Right lobe of liver (tissue), 6 donors: ENCODE measurements around the gene SLC22A4. TPM values are rescaled to one million over a fixed set of nuclear protein-coding genes. Genes with fewer than 3 reads are reported as not detected.

Source experiments
- ATAC-seq, 4 donors: fragments of 200-7000 bp; cut with Tn5 transposase; one replicate each; pipeline ENCODE4 v1.9.1; 2020; ENCODE audit warnings: mild to moderate bottlenecking in 4 of 4, moderate library complexity in 4 of 4
- DNase-seq, 3 donors: peaks; one replicate each; pipeline ENCODE4 v3.0.0-alpha.2; 2020
- H3K27ac ChIP-seq, 3 donors: fragments of 200-600 bp; one replicate each; pipeline ENCODE4 v1.8.0; 2022
- H3K27me3 ChIP-seq, 2 donors: fragments of 200-600 bp; one replicate each; pipeline ENCODE4 v1.8.0; 2022
- H3K36me3 ChIP-seq, 4 donors: fragments of 200-600 bp; sonication (generic) in 1 of 4; one replicate each; pipeline versions ENCODE4 v1.5.1 to v1.8.0; 2017 to 2022; ENCODE audit warnings: control low read depth in 1 of 4
- H3K4me1 ChIP-seq, 4 donors: fragments of 200-600 bp; sonication (generic) in 1 of 4; one replicate each; pipeline versions ENCODE4 v1.5.1 to v1.8.0; 2017 to 2022; ENCODE audit warnings: control low read depth in 1 of 4
- H3K4me3 ChIP-seq, 3 donors: fragments of 200-600 bp; one replicate each; pipeline ENCODE4 v1.8.0; 2022
- H3K9me3 ChIP-seq, 4 donors: fragments of 200-600 bp; sonication (generic) in 1 of 4; one replicate each; pipeline versions ENCODE4 v1.5.1 to v1.8.0; 2017 to 2022; ENCODE audit warnings: control low read depth in 1 of 4
- POLR2A ChIP-seq: fragments of 450-650 bp; IDR thresholded peaks from one replicate; pipeline ENCODE4 v1.6.1; 2017; ENCODE audit warnings: antibody characterized with exemption, mild to moderate bottlenecking
- WGBS: methylation state at CpG from one replicate; pipeline ENCODE4 v1.1.6; 2018; ENCODE audit warnings: low coverage, low lambda C conversion rate; ENCODE audit not compliant: insufficient coverage; ENCODE audit errors: missing lambda C conversion rate; 5-methylcytosine and 5-hydroxymethylcytosine counted together
- intact Hi-C, 2 donors: fragments of 100-400 bp; cut with DNase I; formaldehyde crosslinking; loops; one replicate each; pipeline versions ENCODE4 v1.11.2 to v1.14.1; 2022
- total RNA-seq, 6 experiments: library from RNA; depleted of rRNA in 2 of 6; stranded (reverse); fragments of >200 nt in 2 of 6; fragmentation: NEBNext Ultra II Directional in 3 of 6; extraction: Animal tissue kit (Norgen Biotek cat#: 25700) in 3 of 6; gene quantifications; one replicate each; pipeline versions ENCODE4 v1.1.0 to v1.2.4, GENCODE V29; 2016 to 2023
- TF ChIP-seq, protein P1 (sequence below), 4 donors: fragments of 200-600 bp in 3 of 4; fragments of 450-650 bp in 1 of 4; IDR thresholded peaks; one replicate each; pipeline versions ENCODE4 v1.5.1 to v1.8.0; 2016 to 2022; ENCODE audit warnings: antibody characterized with exemption in 4 of 4, mild to moderate bottlenecking in 2 of 4
- donor health status: DM: no; HTN: yes; CAD: no.
- donor health status: DM: no; HTN: no; CAD: no.
- donor health status: DM: no; HTN: no; CAD: no.
- donor health status: DM: no; HTN: yes; CAD: no.
- donor health status: DM: no; HTN: yes; CAD: no.

Gene SLC22A4
- total RNA-seq, 6 experiments from 2014 or later: 0.31 to 0.59 (median 0.36) TPM

DNA sequence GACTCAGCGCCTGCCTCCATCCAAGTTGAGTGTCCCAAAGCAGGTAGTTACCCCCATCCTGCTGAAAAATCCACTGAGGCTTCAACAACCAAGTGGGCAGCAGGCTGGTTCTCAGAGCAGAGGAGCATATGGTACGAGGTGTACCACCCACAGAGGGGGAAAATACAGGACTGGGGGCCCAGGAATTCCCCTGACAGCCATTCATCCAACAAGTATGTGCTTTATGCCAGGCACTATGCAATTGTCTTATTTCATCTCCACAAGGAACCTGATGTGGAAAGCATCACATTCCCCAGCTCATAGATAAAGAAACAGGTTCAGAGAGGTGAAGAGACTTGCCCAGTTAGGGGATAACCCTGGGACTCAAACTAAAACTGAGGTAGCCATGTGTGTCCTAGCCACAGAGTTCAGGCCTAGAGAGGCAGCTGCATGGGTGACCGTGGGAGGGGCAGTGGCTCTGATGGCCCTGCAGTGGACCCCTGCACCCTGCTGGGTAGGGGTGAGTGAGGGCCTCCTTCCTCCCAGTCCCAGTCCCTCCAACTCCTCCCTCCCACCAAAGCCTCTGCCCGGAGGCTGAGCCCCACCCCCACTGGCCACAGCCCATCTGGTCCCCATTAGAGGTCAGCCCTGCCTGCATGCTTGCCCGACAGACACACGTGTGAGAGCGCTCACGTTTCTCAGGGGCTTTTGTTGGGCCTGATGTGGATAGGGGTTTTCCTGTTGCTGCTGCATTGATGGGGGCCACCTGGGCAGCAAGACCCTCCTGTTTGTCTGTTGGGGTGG is 25.2 kb upstream of the SLC22A4 start:
- Histone ChIP-seq H3K27me3 (no peaks in the 10 kb centered on the region), H3K36me3 (no peaks in the 10 kb centered on the region), H3K27ac (no peak overlapping the region), H3K4me3 (no peak overlapping the region), H3K9me3 (no peaks in the 10 kb centered on the region), H3K4me1 (no peaks in the 10 kb centered on the region)
- TF ChIP-seq POLR2A: no peak
- TF ChIP-seq, protein P1, sequence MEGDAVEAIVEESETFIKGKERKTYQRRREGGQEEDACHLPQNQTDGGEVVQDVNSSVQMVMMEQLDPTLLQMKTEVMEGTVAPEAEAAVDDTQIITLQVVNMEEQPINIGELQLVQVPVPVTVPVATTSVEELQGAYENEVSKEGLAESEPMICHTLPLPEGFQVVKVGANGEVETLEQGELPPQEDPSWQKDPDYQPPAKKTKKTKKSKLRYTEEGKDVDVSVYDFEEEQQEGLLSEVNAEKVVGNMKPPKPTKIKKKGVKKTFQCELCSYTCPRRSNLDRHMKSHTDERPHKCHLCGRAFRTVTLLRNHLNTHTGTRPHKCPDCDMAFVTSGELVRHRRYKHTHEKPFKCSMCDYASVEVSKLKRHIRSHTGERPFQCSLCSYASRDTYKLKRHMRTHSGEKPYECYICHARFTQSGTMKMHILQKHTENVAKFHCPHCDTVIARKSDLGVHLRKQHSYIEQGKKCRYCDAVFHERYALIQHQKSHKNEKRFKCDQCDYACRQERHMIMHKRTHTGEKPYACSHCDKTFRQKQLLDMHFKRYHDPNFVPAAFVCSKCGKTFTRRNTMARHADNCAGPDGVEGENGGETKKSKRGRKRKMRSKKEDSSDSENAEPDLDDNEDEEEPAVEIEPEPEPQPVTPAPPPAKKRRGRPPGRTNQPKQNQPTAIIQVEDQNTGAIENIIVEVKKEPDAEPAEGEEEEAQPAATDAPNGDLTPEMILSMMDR (IDR thresholded peaks at IDR 0.05): no peak
- ATAC-seq (no peak), DNase-seq (peak in 1 of 3 donors; percentile 35)
- intact Hi-C loops: no loop called here
- WGBS: 60% methylated on average over 1 of the region's 8 CpGs

DNA sequence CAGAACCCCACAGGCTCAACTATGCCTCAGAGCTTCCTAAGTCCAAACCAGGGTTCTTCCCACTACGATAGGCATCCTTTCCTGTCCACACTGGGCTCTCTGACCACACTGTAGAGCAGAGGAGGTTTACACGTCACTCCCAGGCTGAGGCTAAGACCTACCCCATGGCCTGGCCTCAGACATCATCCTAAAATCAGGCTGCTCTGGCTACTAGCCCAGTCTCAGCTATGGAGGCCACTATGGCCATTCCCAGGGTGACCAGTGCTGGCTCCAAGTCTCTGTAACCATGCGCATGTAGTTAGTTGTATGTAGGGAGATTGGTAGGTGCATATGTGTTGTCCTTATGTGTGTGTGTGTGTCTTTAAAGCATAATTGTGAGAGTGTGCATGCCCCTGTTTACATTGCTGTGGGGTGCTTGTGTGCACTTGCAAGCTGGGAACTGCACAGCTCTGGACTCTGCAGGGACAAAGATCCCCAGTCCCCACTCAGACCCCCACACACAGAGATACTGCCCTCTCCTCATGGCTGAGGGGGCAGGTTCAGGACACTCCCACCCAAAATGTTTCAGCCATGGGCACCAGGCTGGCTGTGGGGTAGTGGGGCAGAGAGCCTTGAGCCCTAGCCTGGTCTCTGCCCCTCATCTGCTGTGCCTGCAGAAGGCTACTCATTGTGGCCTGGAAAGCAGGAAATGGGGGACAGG is 24.4 kb upstream of the SLC22A4 start:
- H3K36me3 ChIP-seq: no peaks in the 10 kb centered on the region
- ATAC-seq: no peak
- no peaks in the 10 kb centered on the region for H3K27me3 ChIP-seq
- peak in 1 of 3 donors; percentile 31 for DNase-seq
- no peak overlapping the region for H3K4me3 ChIP-seq
- WGBS: no CpG with 5 or more reads among the region's 3 CpGs
- no peaks in the 10 kb centered on the region for H3K4me1 ChIP-seq
- TF ChIP-seq POLR2A: no peak
- TF ChIP-seq, protein P1 (IDR thresholded peaks at IDR 0.05): no peak
- no peak overlapping the region for H3K27ac ChIP-seq
- intact Hi-C loops: no loop called here
- no peaks in the 10 kb centered on the region for H3K9me3 ChIP-seq

DNA sequence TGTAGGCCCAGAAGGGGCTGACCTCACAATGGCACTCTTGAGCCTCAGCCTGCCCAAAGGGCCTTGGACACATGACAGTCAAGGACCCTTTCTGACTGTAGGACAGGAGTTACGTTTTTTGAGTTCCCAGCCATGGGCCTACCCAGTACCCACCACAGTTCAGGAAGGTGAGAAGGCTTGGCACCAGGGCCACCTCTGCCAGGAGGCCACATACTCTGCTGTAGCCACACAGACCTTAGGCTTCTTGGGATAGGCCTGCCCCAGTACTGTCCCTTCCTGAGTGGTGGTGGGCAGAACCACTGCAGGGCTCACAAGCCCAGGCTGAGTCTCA is 23.9 kb upstream of the SLC22A4 start:
- Histone ChIP-seq H3K4me3 (no peak overlapping the region), H3K36me3 (no peaks in the 10 kb centered on the region), H3K27ac (no peak overlapping the region), H3K9me3 (no peaks in the 10 kb centered on the region), H3K27me3 (no peaks in the 10 kb centered on the region), H3K4me1 (no peaks in the 10 kb centered on the region)
- no CpG with 5 or more reads among the region's 1 CpG for WGBS
- DNase-seq: peak in 1 of 3 donors; percentile 15
- no peak for ATAC-seq
- TF ChIP-seq, protein P1 (IDR thresholded peaks at IDR 0.05): no peak
- no peak for TF ChIP-seq POLR2A
- intact Hi-C loops: no loop called here

DNA sequence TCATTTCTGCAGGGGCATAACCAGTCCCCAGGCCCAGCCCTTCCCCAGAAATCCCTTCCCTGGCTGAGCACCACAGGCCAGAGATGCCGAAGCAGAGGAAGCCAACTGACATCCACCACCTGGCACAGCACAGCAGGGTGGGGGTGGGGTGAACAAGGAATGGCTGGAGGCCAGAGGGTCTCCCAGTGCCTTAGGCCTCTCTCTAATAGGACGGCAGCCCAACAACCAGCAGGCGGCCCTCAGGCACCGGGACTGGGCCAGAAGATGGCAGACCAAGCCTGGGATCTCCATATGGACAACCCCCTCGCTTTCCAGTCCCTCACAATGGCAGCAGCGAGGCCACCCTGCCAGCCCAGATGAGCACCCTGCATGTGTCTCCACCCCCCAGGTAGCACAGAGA is 23.5 kb upstream of the SLC22A4 start:
- H3K4me1 ChIP-seq: no peaks in the 10 kb centered on the region
- H3K27ac ChIP-seq: no peak overlapping the region
- TF ChIP-seq, protein P1 (IDR thresholded peaks at IDR 0.05): no peak
- TF ChIP-seq POLR2A: no peak
- 67% methylated on average over 1 of the region's 6 CpGs for WGBS
- no peaks in the 10 kb centered on the region for H3K27me3 ChIP-seq
- DNase-seq (peak in 1 of 3 donors; percentile 43), ATAC-seq (no peak)
- H3K4me3 ChIP-seq: no peak overlapping the region
- H3K36me3 ChIP-seq: no peaks in the 10 kb centered on the region
- intact Hi-C loops: no loop called here
- H3K9me3 ChIP-seq: no peaks in the 10 kb centered on the region
